IMR-90 (cell line): Measurements from ENCODE around the gene CASKIN1. TPM values are rescaled to one million over a fixed set of nuclear protein-coding genes. Genes with fewer than 3 reads are reported as not detected.

ENCODE experiments used
- ATAC-seq: fragments of 200-7000 bp; cut with Tn5 transposase; 2 replicates; pipeline ENCODE4 v1.9.1; 2020; ENCODE audit warnings: low read depth, mild to moderate bottlenecking, moderate library complexity
- BruUV-seq: library from RNA; stranded (reverse); fragments of 400-500 nt; replicated peaks from 2 replicates; lab custom pipeline; 2021; lab: Mats Ljungman, UMichigan
- CTCF ChIA-PET: fragments of 300-600 bp; formaldehyde crosslinking; extraction: SDS; loops from one replicate; lab custom pipeline; 2021; ENCODE audit warnings: antibody characterized with exemption; lab: Yijun Ruan, JAX
- POLR2A ChIA-PET: fragments of 300-600 bp; sonication (Branson Sonifier 250); formaldehyde crosslinking; loops from one replicate; lab custom pipeline; 2022; ENCODE audit warnings: antibody characterized with exemption; ENCODE audit not compliant: unreplicated experiment; lab: Charles Lee
- DNase-seq: peaks from one replicate; pipeline ENCODE4 v3.0.0; 2013
- H2AFZ ChIP-seq: replicated peaks from 2 replicates; pipeline ENCODE3; 2013; ENCODE audit warnings: low read length, mild to moderate bottlenecking; ENCODE audit not compliant: poor library complexity
- H2AK5ac ChIP-seq: 2 replicates; pipeline ENCODE4 v1.6.1; 2013; ENCODE audit warnings: low read depth, low read length, inconsistent platforms
- H2AK9ac ChIP-seq: replicated peaks from 2 replicates; pipeline ENCODE3; 2013; ENCODE audit warnings: mild to moderate bottlenecking, low read depth, low read length, moderate library complexity; ENCODE audit not compliant: poor library complexity
- H2BK120ac ChIP-seq: 2 replicates; pipeline ENCODE4 v1.6.1; 2013; ENCODE audit warnings: low read depth, low read length, inconsistent platforms
- H2BK15ac ChIP-seq: 3 replicates; pipeline ENCODE4 v1.6.1; 2013; ENCODE audit warnings: low read depth, low read length, inconsistent platforms
- H2BK20ac ChIP-seq: 2 replicates; pipeline ENCODE4 v1.6.1; 2013; ENCODE audit warnings: low read depth, mild to moderate bottlenecking, inconsistent platforms, low read length, moderate library complexity
- H2BK5ac ChIP-seq: 2 replicates; pipeline ENCODE4 v1.6.1; 2013; ENCODE audit warnings: mild to moderate bottlenecking, low read depth, low read length, inconsistent platforms; ENCODE audit not compliant: poor library complexity, severe bottlenecking
- H3K14ac ChIP-seq: replicated peaks from 2 replicates; pipeline ENCODE4 v1.6.1; 2013; ENCODE audit warnings: low read depth, low read length, inconsistent platforms
- H3K18ac ChIP-seq: 2 replicates; pipeline ENCODE4 v1.6.1; 2013; ENCODE audit warnings: low read depth, low read length, control low read depth
- H3K23ac ChIP-seq: 2 replicates; pipeline ENCODE4 v1.6.1; 2013; ENCODE audit warnings: low read depth, low read length, inconsistent platforms
- H3K27ac ChIP-seq: 2 replicates; pipeline ENCODE4 v1.5.1; 2013; ENCODE audit warnings: mild to moderate bottlenecking, control low read depth, low read length; ENCODE audit not compliant: insufficient read depth
- H3K27me3 ChIP-seq: 2 replicates; pipeline ENCODE4 v1.6.1; 2013; ENCODE audit warnings: low read length; ENCODE audit not compliant: control insufficient read depth, insufficient read depth
- H3K36me3 ChIP-seq: 2 replicates; pipeline ENCODE4 v1.6.1; 2013; ENCODE audit warnings: low read length, mixed read lengths; ENCODE audit not compliant: control insufficient read depth, insufficient read depth
- H3K4ac ChIP-seq: 2 replicates; pipeline ENCODE4 v1.6.1; 2013; ENCODE audit warnings: low read depth, low read length, inconsistent platforms
- H3K4me1 ChIP-seq: 2 replicates; pipeline ENCODE4 v1.6.1; 2013; ENCODE audit warnings: low read length, mixed read lengths; ENCODE audit not compliant: control insufficient read depth, insufficient read depth
- H3K4me2 ChIP-seq: 2 replicates; pipeline ENCODE4 v1.6.1; 2013; ENCODE audit warnings: low read depth, mild to moderate bottlenecking, control low read depth, low read length, moderate library complexity
- H3K4me3 ChIP-seq: 2 replicates; pipeline ENCODE4 v1.5.1; 2013; ENCODE audit warnings: low read depth, mild to moderate bottlenecking, control low read depth, low read length, moderate library complexity; ENCODE audit not compliant: insufficient read depth
- H3K56ac ChIP-seq: 2 replicates; pipeline ENCODE4 v1.6.1; 2013; ENCODE audit warnings: low read length, inconsistent platforms; ENCODE audit not compliant: insufficient read depth; ENCODE audit errors: extremely low read depth
- H3K79me1 ChIP-seq, 2 experiments: 2 replicates each; pipeline ENCODE4 v1.6.1; 2013; ENCODE audit warnings: low read length in 2 of 2, inconsistent platforms in 1 of 2, low read depth in 1 of 2
- H3K9ac ChIP-seq: 2 replicates; pipeline ENCODE4 v1.6.1; 2013; ENCODE audit warnings: low read depth, low read length, control low read depth
- H3K9me1 ChIP-seq: 2 replicates; pipeline ENCODE4 v1.6.1; 2013; ENCODE audit warnings: low read length, inconsistent platforms; ENCODE audit not compliant: insufficient read depth
- H3K9me3 ChIP-seq: 2 replicates; pipeline ENCODE4 v1.6.1; 2013; ENCODE audit warnings: low read length; ENCODE audit not compliant: control insufficient read depth, insufficient read depth
- H4K20me1 ChIP-seq: 2 replicates; pipeline ENCODE4 v1.6.1; 2013; ENCODE audit warnings: low read length, inconsistent platforms; ENCODE audit not compliant: insufficient read depth
- H4K5ac ChIP-seq: 2 replicates; pipeline ENCODE4 v1.6.1; 2013; ENCODE audit warnings: mild to moderate bottlenecking, low read depth, low read length, control low read depth
- H4K8ac ChIP-seq, 2 experiments: 2 replicates each; pipeline ENCODE4 v1.6.1; 2013; ENCODE audit warnings: low read depth in 2 of 2, low read length in 2 of 2, control low read depth in 1 of 2, inconsistent platforms in 1 of 2
- H4K91ac ChIP-seq: 2 replicates; pipeline ENCODE4 v1.6.1; 2013; ENCODE audit warnings: low read depth, low read length, inconsistent platforms; ENCODE audit not compliant: insufficient read depth
- BHLHE40 ChIP-seq: fragments of 150-350 bp; IDR thresholded peaks from 2 replicates; pipeline ENCODE4 v1.6.1; 2016; ENCODE audit warnings: mild to moderate bottlenecking, low read depth, low read length
- CEBPB ChIP-seq: IDR thresholded peaks from 2 replicates; pipeline ENCODE4 v1.6.1; 2012; ENCODE audit warnings: low read depth, low read length, improper control_type of control experiment
- CHD1 ChIP-seq: IDR thresholded peaks from 2 replicates; pipeline ENCODE4 v1.6.1; 2012; ENCODE audit warnings: low read depth, low read length, improper control_type of control experiment
- FOS ChIP-seq: fragments of 150-350 bp; IDR thresholded peaks from 2 replicates; pipeline ENCODE4 v1.6.1; 2016; ENCODE audit warnings: low read depth, low read length
- MAFK ChIP-seq: IDR thresholded peaks from 2 replicates; pipeline ENCODE4 v1.6.1; 2012; ENCODE audit warnings: low read depth, low read length, improper control_type of control experiment
- MAZ ChIP-seq: IDR thresholded peaks from 2 replicates; pipeline ENCODE4 v1.6.1; 2012; ENCODE audit warnings: low read depth, mild to moderate bottlenecking, low read length, improper control_type of control experiment, moderate library complexity, borderline replicate concordance
- MXI1 ChIP-seq: IDR thresholded peaks from 2 replicates; pipeline ENCODE4 v1.6.1; 2012; ENCODE audit warnings: low read depth, mild to moderate bottlenecking, low read length, moderate library complexity, borderline replicate concordance
- NFE2L2 ChIP-seq: fragments of 150-350 bp; IDR thresholded peaks from 2 replicates; pipeline ENCODE4 v1.6.1; 2016; ENCODE audit warnings: low read depth, mild to moderate bottlenecking, low read length
- POLR2A ChIP-seq: IDR thresholded peaks from 2 replicates; pipeline ENCODE4 v1.6.1; 2012; ENCODE audit warnings: mild to moderate bottlenecking, low read depth, low read length
- RAD21 ChIP-seq: IDR thresholded peaks from 2 replicates; pipeline ENCODE4 v1.6.1; 2012; ENCODE audit warnings: low read length, improper control_type of control experiment
- RCOR1 ChIP-seq: IDR thresholded peaks from 2 replicates; pipeline ENCODE4 v1.6.1; 2012; ENCODE audit warnings: mild to moderate bottlenecking, low read length, improper control_type of control experiment; ENCODE audit not compliant: insufficient replicate concordance
- RFX5 ChIP-seq: IDR thresholded peaks from 2 replicates; pipeline ENCODE4 v1.8.0; 2012; ENCODE audit warnings: low read depth, mild to moderate bottlenecking, low read length, moderate library complexity
- SMC3 ChIP-seq: fragments of 150-350 bp; IDR thresholded peaks from 2 replicates; pipeline ENCODE4 v1.6.1; 2016; ENCODE audit warnings: low read depth, mild to moderate bottlenecking, antibody characterized with exemption, low read length, moderate library complexity
- WGBS, 2 experiments: methylation state at CpG; one replicate each; pipeline versions ENCODE4 v1.1.5 to v1.1.7; 2013; ENCODE audit warnings: missing lambda C conversion rate in 2 of 2; ENCODE audit not compliant: insufficient read length in 1 of 2; ENCODE audit errors: extremely low coverage in 2 of 2; 5-methylcytosine and 5-hydroxymethylcytosine counted together
- dilution Hi-C: fragments of 300-500 bp; cut with HindIII; formaldehyde crosslinking; loops from one replicate; pipeline ENCODE4 v1.14.3; 2018; ENCODE audit warnings: low sequenced_read_pairs; ENCODE audit not compliant: unreplicated experiment
- in situ Hi-C: fragments of 300-500 bp; cut with MboI; formaldehyde crosslinking; loops from 3 replicates; pipeline ENCODE4 v1.14.3; 2019; ENCODE audit warnings: low sequenced_read_pairs, inconsistent platforms, mixed read lengths
- intact Hi-C: fragments of 100-400 bp; cut with micrococcal nuclease; formaldehyde crosslinking; loops from 2 replicates; pipeline ENCODE4 v1.10.0; 2022
- polyA plus RNA-seq, 3 experiments: library from polyadenylated mRNA; depleted of rRNA; stranded (reverse); fragments of >200 nt; gene quantifications; 2 replicates each; pipeline ENCODE4 v1.2.3, GENCODE V29; 2012; ENCODE audit warnings: low replicate concordance in 1 of 3
- total RNA-seq: library from RNA; depleted of rRNA; stranded (reverse); fragments of >200 nt; gene quantifications from 2 replicates; pipeline ENCODE4 v1.2.3, GENCODE V29; 2012
- TF ChIP-seq, protein P1 (sequence below): fragments of 150-350 bp; IDR thresholded peaks from 2 replicates; pipeline ENCODE4 v1.6.1; 2017; ENCODE audit warnings: mild to moderate bottlenecking, antibody characterized with exemption, low read length, low read depth
- TF ChIP-seq, protein P2 (sequence below): fragments of 150-350 bp; IDR thresholded peaks from 2 replicates; pipeline ENCODE4 v1.6.1; 2016; ENCODE audit warnings: low read depth, mild to moderate bottlenecking, low read length, moderate library complexity, borderline replicate concordance
- TF ChIP-seq, protein P3 (sequence below): conservative IDR thresholded peaks from 2 replicates; pipeline ENCODE4 v1.5.1; 2012; ENCODE audit warnings: mild to moderate bottlenecking, low read depth, low read length, improper control_type of control experiment

The CASKIN1 gene
- total and polyA plus RNA-seq, 2 of the 4 experiments (the other 2 are of a cell fraction) = 0.05 TPM; not detected in 1

DNA sequence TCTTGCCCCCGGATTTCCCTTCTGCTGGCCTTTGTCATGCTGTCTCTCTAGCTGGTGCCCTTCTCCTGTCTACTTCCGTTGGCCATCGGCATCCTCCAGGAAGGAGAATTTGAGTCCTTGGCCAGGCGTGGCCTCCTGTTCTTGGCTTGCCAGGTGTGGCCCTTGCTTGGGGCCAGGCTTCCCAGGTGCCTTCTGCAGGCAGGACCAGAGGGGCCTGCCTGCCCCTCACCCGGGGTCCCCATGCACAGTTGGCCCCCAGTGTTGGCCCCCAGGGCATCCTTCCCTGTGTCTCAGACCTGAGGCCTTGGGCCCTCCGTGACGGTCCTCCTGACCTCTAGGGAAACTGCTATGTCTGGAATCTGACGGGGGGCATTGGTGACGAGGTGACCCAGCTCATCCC is 11.5 kb upstream of the CASKIN1 start:
- ATAC-seq (no peak), DNase-seq (no peak)
- Histone ChIP-seq H4K20me1 (peaks cover 14% of the 10 kb centered on the region), H3K9ac (no peak overlapping the region), H3K4me3 (no peak overlapping the region), H3K4me1 (peaks cover 7% of the 10 kb centered on the region), H3K4me2 (no peak overlapping the region), H3K56ac (no peak overlapping the region), H2BK120ac (no peak overlapping the region), H3K23ac (no peak overlapping the region), H3K36me3 (peaks cover 28% of the 10 kb centered on the region), H4K8ac (no peak overlapping the region), H3K9me1 (peaks cover 6% of the 10 kb centered on the region; the same call in 1 of the 2 replicates), H2AK5ac (no peak overlapping the region), H3K9me3 (no peaks in the 10 kb centered on the region), H4K91ac (no peak overlapping the region), H2BK5ac (no peak overlapping the region), H3K14ac (no peak overlapping the region), H3K27ac (no peak overlapping the region), H2AFZ (no peak overlapping the region), H2BK20ac (no peak overlapping the region), H3K27me3 (no peaks in the 10 kb centered on the region), H3K79me1 (peaks cover 18 to 38% of the 10 kb centered on the region in 2 experiments), H3K18ac (no peak overlapping the region), H3K4ac (no peak overlapping the region), H2BK15ac (no peak overlapping the region), H2AK9ac (no peak overlapping the region), H4K5ac (no peak overlapping the region)
- in situ Hi-C loops = no loop called here
- dilution Hi-C loops = no loop called here
- no TSS peak for BruUV-seq
- POLR2A ChIA-PET = no interaction called here
- TF ChIP-seq, protein P1, sequence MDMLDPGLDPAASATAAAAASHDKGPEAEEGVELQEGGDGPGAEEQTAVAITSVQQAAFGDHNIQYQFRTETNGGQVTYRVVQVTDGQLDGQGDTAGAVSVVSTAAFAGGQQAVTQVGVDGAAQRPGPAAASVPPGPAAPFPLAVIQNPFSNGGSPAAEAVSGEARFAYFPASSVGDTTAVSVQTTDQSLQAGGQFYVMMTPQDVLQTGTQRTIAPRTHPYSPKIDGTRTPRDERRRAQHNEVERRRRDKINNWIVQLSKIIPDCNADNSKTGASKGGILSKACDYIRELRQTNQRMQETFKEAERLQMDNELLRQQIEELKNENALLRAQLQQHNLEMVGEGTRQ = no peak
- TF ChIP-seq RAD21 (no peak), NFE2L2 (no peak), MXI1 (no peak), MAZ (no peak), POLR2A (no peak), MAFK (no peak), CHD1 (no peak), CEBPB (no peak), BHLHE40 (no peak), RFX5 (no peak), FOS (no peak), SMC3 (no peak), RCOR1 (no peak)
- TF ChIP-seq, protein P2, sequence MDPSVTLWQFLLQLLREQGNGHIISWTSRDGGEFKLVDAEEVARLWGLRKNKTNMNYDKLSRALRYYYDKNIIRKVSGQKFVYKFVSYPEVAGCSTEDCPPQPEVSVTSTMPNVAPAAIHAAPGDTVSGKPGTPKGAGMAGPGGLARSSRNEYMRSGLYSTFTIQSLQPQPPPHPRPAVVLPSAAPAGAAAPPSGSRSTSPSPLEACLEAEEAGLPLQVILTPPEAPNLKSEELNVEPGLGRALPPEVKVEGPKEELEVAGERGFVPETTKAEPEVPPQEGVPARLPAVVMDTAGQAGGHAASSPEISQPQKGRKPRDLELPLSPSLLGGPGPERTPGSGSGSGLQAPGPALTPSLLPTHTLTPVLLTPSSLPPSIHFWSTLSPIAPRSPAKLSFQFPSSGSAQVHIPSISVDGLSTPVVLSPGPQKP = no peak
- TF ChIP-seq, protein P3, sequence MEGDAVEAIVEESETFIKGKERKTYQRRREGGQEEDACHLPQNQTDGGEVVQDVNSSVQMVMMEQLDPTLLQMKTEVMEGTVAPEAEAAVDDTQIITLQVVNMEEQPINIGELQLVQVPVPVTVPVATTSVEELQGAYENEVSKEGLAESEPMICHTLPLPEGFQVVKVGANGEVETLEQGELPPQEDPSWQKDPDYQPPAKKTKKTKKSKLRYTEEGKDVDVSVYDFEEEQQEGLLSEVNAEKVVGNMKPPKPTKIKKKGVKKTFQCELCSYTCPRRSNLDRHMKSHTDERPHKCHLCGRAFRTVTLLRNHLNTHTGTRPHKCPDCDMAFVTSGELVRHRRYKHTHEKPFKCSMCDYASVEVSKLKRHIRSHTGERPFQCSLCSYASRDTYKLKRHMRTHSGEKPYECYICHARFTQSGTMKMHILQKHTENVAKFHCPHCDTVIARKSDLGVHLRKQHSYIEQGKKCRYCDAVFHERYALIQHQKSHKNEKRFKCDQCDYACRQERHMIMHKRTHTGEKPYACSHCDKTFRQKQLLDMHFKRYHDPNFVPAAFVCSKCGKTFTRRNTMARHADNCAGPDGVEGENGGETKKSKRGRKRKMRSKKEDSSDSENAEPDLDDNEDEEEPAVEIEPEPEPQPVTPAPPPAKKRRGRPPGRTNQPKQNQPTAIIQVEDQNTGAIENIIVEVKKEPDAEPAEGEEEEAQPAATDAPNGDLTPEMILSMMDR = no peak
- intact Hi-C loops = no loop called here
- CTCF ChIA-PET = no interaction called here
- WGBS, 2 experiments = 95% methylated on average over 7 of the region's 9 CpGs; no CpG with 5 or more reads in 1 of the 2 experiments
